HG03135 (cell line): Measurements from ENCODE around the gene PGF.
A peak's percentile ranks its signal among the peaks of the same experiment; 100 is the strongest.
"Not testable (repeated sequence)": the region's sequence is repeated elsewhere in the genome, so short reads cannot be mapped to it uniquely, and the experiment has no call there.

ENCODE experiments used
- ATAC-seq: cut with Tn5 transposase; IDR thresholded peaks from one replicate; pipeline ENCODE4 v1.9.1; 2021; ENCODE audit warnings: mild to moderate bottlenecking, moderate library complexity; ENCODE audit not compliant: unreplicated experiment

Gene PGF

DNA sequence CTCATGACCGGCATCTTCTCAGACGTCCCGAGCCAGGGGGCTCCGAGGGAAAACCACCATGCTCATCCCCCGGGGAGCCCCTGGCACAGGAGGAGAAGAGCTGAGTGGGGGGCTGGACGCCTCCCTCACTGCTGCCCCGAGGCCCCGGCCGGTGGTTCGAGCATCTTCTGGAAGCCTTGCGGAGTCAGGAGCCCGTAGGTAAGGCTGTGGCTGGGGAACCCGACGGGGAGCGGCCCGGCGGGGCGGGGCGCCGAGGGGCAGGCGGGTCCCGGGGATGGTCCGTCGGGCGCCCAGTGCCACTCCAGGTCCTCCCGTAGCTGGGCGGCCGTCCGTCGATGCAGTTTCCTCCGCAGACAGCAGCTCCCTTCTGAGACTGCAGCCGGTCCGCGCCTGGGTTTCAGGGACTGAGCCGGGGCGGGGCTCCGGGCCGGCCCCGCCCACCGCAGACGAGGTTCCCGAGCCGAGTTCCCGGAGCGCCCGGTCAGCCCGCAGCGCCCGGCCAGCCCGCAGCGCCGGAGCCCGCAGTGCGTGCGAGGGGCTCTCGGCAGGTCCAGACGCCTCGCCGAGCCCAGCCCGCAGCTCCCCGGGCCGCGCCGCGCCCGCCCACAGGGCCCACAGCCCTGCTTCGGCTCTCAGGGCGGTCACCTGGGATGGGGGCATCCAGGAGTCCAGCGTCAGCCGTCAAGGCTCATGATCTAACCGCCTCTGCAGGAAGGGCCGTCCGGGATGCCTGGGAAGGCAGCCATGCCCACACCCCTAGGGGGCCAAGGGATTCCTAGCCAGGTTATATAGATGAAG is at the start of gene PGF:
PGF (minus strand) TSS at position 369 of the 798 bp plus-strand sequence; CDS start at position 14, 355 bp downstream.
- ATAC-seq: no peak

DNA sequence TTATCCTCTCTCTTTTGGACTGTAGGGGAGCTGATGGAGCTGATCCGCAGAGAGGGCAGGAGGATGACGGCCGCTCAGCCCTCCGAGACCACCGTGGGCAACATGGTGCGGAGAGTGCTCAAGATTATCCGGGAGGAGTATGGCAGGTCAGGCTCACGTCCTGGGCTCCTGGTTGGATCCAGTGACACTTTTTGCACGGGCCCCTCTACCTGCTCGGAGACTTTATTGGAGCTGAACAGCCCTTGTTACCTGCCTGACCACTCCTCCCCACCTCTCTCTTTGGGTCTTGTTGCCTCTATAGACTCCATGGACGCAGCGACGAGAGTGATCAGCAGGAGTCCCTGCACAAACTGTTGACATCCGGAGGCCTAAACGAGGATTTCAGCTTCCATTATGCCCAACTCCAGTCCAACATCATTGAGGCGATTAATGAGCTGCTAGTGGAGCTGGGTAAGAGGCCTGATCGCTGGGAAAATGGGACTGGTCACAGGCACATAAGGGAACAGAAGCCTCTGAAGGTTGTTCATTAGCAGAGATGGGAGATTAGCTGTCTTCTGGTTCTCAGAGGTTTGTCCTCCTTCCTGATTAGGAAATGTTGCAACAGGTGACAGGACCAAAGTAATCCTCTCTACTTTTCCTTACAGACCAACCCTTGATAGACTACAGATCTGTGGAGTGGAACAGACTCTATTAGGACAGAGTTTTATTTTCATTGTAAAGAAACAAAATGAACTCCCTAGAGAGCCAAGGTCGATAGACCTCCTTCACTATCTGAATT is 48.0 kb upstream of the PGF start:
- ATAC-seq: no peak

DNA sequence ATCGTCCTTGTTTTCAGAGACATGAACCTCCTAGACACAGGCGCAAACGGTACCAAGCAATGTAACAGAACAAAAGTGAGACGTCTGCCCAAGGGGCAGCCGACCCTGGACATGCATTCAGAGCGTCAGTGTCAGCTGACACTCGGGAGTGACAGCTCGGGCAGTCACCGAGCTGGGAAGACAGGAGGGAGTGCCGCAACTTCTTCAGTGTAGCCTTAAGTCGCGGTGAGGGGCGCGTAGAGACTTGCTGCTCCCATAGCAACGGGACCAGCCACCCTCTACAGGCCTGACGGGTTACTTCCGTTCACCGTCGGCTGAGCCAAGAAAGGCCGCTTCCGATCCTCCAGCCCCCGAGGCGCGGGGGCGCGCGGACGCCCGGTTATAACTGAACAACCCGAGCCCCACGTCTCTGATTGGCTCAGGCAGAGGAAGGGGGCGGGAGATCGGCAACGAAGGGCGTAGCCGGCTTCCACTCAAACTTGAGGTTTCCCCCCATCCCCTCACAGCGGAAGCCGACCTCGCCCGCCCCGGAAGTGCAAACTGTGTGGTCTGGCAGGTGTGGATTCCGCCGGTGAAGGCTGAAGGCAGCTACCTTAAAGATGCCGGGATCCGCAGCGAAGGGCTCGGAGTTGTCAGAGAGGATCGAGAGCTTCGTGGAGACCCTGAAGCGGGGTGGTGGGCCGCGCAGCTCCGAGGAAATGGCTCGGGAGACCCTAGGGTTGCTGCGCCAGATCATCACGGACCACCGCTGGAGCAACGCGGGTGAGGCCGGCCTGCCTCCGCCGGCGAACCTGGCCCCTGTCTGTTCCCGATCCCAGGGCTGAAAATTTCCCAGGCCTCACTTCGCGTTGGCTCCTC is 47.2 kb upstream of the PGF start, which contains the start of gene EIF2B2:
EIF2B2 (plus strand) TSS at position 530 of the 858 bp plus-strand sequence; CDS start at position 600, 70 bp downstream.
- ATAC-seq: peak; percentile 98

DNA sequence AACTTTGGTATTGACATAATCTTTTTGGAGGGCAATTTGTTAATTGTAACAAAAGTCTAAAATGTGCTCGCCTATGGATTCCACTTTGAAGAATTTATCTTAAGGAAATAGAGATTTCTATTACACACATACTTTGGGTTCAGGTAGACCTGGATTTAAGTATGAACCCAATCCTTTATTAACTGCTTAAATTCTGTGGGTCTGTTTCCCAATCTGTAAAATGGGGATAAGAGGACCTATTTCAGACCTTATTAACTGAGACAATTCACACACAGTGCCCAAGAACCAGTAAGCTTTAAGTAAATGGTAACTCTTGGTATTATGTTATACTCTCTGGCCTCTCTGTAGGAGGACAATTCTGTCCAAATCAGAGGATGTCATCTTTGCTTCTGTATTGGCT is 46.5 kb upstream of the PGF start:
- ATAC-seq: no peak

DNA sequence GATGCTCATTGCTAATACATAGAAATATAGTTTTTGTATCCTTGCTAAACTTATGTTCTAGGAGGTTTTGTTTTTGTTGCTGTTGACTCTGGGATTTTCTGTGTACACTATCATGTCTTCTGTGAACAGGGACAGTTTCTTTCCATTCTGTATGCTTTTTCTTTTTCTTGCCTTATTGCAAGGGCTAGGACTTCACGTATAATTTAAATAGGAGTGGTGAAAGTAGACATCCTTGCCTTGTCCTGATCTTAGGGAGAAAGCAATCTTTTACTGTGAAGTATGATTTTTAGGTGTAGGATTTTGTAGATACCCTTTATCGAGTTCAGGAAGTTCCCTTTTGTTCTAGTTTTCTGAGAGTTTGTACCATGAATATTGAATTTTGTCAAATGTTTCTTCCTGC is 45.9 kb upstream of the PGF start:
- no peak for ATAC-seq

DNA sequence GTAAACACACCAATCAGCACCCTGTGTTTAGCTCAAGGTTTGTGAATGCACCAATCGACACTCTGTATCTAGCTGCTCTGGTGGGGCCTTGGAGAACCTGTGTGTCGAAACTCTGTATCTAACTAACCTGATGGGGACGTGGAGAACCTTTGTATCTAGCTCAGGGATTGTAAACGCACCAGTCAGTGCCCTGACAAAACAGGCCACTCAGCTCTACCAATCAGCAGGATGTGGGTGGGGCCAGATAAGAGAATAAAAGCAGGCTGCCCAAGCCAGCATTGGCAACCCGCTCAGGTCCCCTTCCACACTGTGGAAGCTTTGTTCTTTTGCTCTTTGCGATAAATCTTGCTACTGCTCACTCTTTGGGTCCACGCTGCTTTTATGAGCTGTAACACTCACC is 40.4 kb upstream of the PGF start:
- not testable (repeated sequence) for ATAC-seq

DNA sequence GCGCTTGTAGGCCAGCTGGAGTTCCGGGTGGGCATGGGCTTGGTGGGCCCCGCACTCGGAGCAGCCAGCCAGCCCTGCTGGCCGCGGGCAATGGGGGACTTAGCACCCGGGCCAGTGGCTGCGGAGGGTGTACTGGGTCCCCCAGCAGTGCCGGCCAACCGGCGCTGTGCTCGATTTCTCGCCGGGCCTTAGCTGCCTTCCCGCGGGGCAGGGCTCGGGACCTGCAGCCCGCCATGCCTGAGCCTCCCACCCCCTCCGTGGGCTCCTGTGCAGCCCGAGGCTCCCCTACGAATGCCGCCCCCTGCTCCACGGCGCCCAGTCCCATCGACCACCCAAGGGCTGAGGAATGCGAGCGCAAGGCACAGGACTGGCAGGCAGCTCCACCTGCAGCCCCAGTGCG is 38.8 kb upstream of the PGF start:
- not testable (repeated sequence) for ATAC-seq

DNA sequence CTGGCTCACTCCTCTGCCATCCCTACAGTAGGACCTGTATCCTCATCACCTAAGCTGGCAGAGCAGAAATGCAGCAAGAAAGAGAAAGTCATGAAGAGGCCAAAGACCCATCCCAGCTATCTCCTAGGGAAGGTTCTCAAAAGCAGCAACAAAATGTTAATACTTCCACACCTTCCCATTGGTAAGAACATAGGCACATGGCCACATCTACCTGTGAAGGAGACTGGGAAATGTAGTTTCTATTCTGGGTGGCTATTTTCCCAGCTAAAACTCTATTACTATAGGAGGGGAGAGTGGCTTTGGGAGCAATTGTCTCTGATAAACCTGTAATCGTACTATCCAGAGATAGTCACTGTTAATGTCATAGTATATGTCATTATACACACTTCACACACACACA is 33.6 kb upstream of the PGF start:
- no peak for ATAC-seq

DNA sequence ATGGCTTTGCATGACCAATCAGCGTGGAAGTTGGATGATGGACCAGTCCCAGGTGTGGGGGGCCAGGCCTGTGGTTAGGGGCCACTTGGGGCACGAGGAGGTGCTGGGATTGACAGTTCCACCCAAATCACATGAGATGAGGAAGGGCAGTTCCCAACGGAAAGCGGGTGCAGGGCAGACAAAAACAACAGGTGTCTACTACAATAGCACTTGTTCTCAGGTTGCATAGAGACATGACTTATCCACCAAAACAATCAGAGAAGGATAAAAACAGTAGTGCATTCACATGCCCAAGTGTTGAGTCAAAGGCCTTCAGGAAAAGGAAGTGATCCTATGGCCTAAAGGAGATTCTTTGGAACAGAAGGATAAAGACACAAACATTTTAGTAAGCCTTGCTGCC is 32.7 kb upstream of the PGF start:
- no peak for ATAC-seq

DNA sequence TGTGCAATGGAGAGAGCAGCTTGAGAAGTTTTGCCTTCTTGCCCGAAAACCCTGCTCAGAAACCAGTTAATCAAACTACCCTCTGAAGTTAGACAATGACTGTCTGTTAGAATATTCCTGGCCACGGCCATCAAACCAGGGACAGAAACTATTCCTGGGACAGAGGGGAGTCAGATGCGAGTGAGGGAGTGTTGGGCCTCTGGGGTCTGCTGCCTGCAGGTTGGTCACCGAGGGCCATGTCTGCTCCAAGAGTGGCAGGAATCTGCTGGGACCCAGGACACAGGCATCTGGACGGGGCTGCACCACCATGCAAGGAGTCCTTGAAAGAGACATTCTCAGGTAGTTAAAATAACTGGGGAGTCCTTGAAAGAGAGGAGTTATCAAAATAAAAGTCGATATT is 30.4 kb upstream of the PGF start:
- ATAC-seq: no peak

DNA sequence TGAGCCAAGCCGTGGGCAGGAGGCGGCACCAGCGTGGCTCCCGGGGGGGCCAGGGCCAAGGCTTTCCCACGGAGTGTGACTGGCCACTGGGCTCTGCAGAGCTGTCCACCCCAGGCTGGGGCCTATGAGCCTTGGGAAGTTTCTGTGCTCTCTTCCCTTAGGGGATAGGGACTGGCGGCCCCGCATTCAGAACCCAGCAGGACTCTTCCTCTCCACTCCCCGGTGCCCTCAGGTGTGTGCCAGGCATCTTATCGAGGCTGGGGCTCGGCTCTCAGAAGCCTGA is 29.6 kb upstream of the PGF start:
- ATAC-seq: no peak

DNA sequence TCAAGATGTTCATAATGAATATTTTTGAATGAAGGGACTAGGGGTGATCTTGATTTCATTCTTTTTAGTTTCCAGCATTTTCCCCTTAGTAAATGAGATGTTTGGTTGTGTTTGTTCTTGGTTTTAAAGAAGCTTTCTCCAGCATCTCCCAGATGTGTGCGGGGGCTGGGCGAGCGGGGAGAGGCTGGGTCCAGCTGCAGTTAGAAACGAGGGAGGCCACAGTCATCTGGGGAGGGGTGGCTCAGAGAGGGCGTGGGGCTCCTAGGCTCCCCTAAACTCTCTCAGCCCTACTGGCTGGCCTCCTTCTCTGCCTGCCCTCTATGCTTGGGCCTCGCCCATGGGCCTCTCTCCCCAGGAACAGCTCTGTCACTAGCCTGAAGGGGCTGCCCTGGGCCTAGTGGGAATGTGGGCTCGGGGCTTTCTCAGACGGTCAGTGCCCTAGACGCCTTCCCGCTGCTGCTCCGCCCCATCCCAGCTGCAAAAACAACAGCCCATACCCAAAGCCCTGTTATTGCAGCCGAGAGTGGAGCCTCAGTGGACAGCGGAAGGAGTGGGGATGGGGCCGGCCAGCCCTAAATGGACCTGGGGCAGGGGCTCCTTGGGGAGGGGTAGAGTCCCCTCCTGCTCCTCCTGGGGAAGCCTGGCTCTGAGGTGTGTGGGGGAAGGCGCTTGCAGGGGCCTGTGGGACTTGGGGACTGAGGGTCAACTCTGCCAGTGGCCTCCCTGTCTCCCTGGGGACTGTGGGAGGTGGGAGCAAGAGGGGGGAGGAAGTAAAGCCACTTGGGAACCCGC is 29.0 kb upstream of the PGF start:
- ATAC-seq: no peak

DNA sequence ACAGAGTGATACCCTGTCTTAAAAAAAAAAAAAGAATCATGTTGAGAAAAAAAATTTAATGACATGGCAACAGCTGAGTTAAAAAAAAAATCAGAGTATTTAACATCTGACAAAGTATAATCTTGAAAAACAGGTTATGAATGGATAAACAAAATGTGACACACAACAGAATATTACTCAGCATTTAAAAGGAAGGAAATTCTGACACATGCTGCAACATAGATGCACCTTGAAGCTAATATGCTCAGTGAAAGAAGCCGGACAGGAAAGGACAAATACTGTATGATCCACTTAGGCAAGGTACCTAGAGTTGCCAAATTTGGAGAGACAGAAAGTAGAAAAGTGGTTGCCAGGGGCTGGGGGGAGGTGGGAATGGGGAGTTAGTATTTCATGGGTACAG is 27.9 kb upstream of the PGF start:
- ATAC-seq: no peak

DNA sequence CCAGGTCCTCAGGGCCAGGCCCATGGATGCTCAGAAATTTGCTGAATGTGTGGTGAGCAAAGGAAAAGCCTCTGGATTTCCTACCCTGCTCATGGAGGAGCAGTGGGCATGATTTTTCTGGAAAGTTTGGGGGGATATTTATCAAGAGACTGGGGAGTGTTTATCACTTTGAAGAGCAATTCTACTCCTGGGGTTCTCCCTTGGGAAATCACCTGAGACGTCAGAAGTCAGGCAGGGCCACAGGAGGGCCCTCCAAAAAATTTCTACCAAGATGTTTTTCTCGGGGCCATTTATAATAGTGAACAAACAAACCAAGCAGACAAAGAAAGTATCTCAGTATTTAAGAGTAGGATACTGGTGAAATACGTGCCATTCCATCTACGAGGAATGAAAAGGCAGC is 27.3 kb upstream of the PGF start:
- no peak for ATAC-seq

DNA sequence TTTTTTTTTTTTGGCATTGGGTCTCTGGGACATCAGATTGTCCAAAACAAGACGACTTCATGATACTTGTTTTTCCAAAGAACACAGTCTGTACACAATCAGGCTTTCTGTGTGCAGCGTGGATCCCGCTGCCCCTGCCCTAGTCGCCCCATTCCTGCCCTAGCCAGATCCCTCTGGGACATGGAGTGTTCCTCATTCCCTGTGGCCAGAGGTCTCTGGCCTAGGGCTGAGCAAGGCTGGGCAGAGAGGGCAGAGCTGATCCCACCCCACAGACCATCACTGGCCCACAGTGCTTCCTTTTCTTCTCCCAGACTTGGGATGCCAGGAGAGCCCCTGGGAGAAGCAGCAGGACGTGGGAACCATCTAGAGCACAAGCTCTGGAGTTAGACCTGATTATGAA is 26.4 kb upstream of the PGF start:
- no peak for ATAC-seq

DNA sequence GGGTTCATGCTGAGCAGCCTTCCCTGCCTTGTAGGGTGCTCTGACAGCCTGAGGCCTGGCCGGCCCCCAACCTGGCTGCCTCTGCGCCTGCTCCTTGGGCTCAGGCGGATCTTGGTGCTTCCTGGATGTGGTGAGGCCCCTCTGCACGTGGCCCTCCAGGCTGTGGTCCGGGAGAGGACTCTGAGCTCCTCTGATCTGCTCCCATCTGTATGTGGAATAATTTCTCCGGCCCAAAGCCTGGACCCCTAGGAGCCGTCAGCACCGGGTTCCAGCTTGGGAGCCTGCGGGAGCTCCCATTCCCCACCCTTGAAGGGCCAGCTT is 26.0 kb upstream of the PGF start:
- ATAC-seq: no peak

DNA sequence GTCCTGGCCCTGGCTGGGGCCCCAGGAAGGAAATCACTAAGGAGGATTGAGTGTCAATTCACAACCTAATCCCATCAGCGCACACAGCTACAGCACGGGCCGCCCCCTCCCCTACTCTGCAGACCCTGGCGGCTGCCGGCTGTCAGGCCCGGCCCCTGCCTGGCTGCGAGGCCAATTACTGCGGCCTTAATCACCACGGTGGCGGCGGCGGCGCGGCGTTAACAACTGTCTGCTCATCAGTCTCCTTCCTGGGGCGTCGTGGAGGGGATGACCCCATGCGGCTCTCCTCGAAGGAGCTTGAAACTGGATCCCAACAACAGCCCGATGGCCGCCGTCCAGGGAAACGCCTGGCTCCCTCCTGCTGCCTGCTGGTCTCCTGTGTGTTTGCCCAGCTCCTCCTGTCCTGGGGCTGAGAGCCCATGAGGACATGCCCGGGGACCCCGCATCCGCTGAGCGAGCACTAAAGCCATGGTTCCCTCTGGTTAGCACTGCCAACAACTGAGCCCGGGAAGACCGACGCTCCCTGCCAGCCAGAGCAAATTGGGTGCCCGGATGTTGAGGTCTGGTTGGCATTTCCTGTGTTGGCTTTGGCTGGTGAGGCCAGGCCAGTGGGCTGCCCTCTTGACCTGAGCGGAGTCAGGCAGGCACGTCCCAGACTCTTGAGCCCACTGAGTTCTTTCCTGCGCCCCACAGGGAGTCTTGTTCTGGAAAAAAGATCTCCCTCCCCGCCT is 25.5 kb upstream of the PGF start:
- ATAC-seq: no peak

DNA sequence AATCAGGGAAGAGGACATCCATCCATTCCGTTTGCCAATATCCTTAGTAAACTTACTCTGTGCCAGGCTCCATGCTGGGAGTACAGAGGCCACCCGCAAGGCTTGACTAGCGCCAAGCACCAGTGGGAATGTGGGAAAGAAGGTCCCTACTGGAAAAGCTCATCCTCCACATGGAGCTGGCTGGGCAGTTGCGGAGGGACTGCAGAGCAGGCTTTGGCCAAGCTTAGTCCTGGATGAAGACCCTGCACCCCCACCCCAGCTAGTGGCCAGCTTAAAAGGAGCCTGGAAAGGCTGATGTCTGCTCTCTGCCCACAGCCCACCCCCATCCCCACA is 25.0 kb upstream of the PGF start:
- no peak for ATAC-seq

DNA sequence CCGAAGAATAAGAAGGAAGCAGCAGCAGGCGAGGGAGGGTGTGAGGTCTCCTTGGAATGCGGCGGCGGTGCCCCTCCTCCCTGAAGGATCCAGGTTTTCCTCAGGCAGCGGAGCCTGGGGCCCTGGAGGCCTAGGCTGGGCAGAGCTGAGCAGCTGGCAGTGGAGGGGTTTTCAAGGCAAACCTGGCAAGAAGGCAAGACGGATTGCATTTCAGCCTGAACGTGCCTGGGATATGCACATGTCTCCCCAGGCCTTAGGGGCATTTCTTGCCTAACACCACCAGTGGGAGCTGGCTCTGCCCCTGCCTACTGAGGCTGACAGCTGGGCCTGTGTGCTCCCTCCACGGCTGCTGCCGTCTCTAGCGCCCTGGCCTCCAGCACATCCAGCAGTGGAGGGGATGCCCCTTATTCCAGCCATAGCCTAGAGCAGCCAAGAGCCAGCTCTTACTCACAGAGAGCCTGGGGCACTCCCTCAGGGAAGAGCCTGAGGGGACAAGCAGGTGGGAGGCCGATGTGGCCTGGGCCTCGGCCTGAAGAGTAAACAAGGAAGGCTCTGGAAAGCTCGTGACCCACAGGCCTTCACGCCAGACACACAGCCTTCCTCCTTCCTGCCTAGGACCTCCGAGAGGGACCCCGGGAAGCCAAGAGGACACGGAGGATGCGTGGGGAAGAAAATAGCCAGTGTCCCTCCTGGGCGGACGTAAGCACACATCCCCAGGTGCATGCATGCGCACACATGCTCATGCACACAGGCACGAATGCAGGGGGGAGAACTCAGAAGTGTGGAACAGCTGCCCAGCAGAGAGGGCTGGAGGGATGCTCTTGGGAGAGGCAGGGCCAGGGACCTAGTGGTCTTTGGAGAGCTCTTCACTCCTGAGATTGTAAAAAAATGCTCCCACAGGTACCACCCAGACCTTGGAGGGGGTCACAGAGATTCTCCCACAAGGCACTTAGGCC is 24.3 kb upstream of the PGF start:
- ATAC-seq: no peak
